IPS DF 6.9 (cell line): Measurements from ENCODE around the gene OTUD7B.

Experiments
- DNase-seq: peaks from one replicate; pipeline ENCODE4 v3.0.0-alpha.2; 2013; ENCODE audit warnings: low read depth, low spot score
- H3K27ac ChIP-seq: one replicate; pipeline ENCODE4 v1.5.1; 2013; ENCODE audit warnings: low read length, control low read depth
- H3K27me3 ChIP-seq: 2 replicates; pipeline ENCODE4 v1.6.1; 2013; ENCODE audit warnings: mild to moderate bottlenecking, low read length; ENCODE audit not compliant: control insufficient read depth, insufficient read depth
- H3K36me3 ChIP-seq: 2 replicates; pipeline ENCODE4 v1.6.1; 2013; ENCODE audit warnings: low read length; ENCODE audit not compliant: control insufficient read depth, insufficient read depth
- H3K4me1 ChIP-seq: 2 replicates; pipeline ENCODE4 v1.6.1; 2013; ENCODE audit warnings: low read length; ENCODE audit not compliant: control insufficient read depth, insufficient read depth
- H3K4me3 ChIP-seq: 2 replicates; pipeline ENCODE4 v1.5.1; 2013; ENCODE audit warnings: mild to moderate bottlenecking, low read length
- H3K9me3 ChIP-seq: 2 replicates; pipeline ENCODE4 v1.6.1; 2013; ENCODE audit warnings: low read length, inconsistent platforms; ENCODE audit not compliant: control insufficient read depth, insufficient read depth
- WGBS: extraction: QIAGEN DNeasy Blood & Tissue Kit; methylation state at CpG from one replicate; pipeline ENCODE4 v1.1.7; 2013; ENCODE audit warnings: mixed read lengths, missing lambda C conversion rate; ENCODE audit not compliant: insufficient read length, insufficient coverage; 5-methylcytosine and 5-hydroxymethylcytosine counted together

Gene OTUD7B

GRCh38 chr1:149936170-149936991 lies 74.1 kb downstream of the OTUD7B start, which contains the start of gene MTMR11:
MTMR11 (minus strand) TSS chr1:149936879; CDS start chr1:149936647, 232 bp downstream.
- no peaks in the 10 kb centered on the region for H3K9me3 ChIP-seq
- H3K4me1 ChIP-seq = peaks cover 3% of the 10 kb centered on the region; the same call in 1 of the 2 replicates
- no peak within 1 kb of the TSS for H3K27ac ChIP-seq
- no peaks in the 10 kb centered on the region for H3K36me3 ChIP-seq
- H3K4me3 ChIP-seq = peak within 1 kb of the TSS; percentile 31; the same call in 1 of the 2 replicates
- DNase-seq = no peak
- H3K27me3 ChIP-seq = no peaks in the 10 kb centered on the region
- WGBS = 100% methylated on average over 2 of the region's 18 CpGs

- WGBS = no CpG with 5 or more reads among the region's 2 CpGs
- H3K27ac ChIP-seq = no peak overlapping the region
- H3K36me3 ChIP-seq = no peaks in the 10 kb centered on the region
- H3K27me3 ChIP-seq = no peaks in the 10 kb centered on the region
- peaks cover 3% of the 10 kb centered on the region; the same call in 1 of the 2 replicates for H3K4me1 ChIP-seq
- H3K4me3 ChIP-seq = no peak overlapping the region
- no peaks in the 10 kb centered on the region for H3K9me3 ChIP-seq
- DNase-seq = no peak
Measured at GRCh38 chr1:149934356-149934755, 76.2 kb downstream of the OTUD7B start.

GRCh38 chr1:149933208-149933607 lies 77.3 kb downstream of the OTUD7B start:
- Histone ChIP-seq H3K27me3 (no peaks in the 10 kb centered on the region), H3K36me3 (no peaks in the 10 kb centered on the region), H3K9me3 (no peaks in the 10 kb centered on the region), H3K27ac (no peak overlapping the region), H3K4me1 (peaks cover 2% of the 10 kb centered on the region; the same call in 1 of the 2 replicates), H3K4me3 (no peak overlapping the region)
- no CpG with 5 or more reads among the region's 4 CpGs for WGBS
- DNase-seq = no peak

- H3K36me3 ChIP-seq = no peaks in the 10 kb centered on the region
Measured at GRCh38 chr1:149932474-149932873, 78.1 kb downstream of the OTUD7B start.

GRCh38 chr1:149931212-149931790 lies 79.2 kb downstream of the OTUD7B start:
- no CpG with 5 or more reads among the region's 13 CpGs for WGBS
- Histone ChIP-seq H3K27me3 (no peaks in the 10 kb centered on the region), H3K36me3 (peaks cover under 1% of the 10 kb centered on the region; the same call in 1 of the 2 replicates), H3K27ac (no peak overlapping the region), H3K4me3 (no peak overlapping the region), H3K9me3 (no peaks in the 10 kb centered on the region), H3K4me1 (no peaks in the 10 kb centered on the region)
- DNase-seq = no peak

More at GRCh38 chr1:149932474-149932873, 78.1 kb downstream of the OTUD7B start:
- H3K4me1 ChIP-seq = no peaks in the 10 kb centered on the region; the same call in 1 of the 2 replicates
- WGBS = no CpG with 5 or more reads among the region's 8 CpGs
- H3K4me3 ChIP-seq = no peak overlapping the region
- DNase-seq = no peak
- H3K27me3 ChIP-seq = no peaks in the 10 kb centered on the region
- H3K9me3 ChIP-seq = no peaks in the 10 kb centered on the region
- no peak overlapping the region for H3K27ac ChIP-seq

DNA sequence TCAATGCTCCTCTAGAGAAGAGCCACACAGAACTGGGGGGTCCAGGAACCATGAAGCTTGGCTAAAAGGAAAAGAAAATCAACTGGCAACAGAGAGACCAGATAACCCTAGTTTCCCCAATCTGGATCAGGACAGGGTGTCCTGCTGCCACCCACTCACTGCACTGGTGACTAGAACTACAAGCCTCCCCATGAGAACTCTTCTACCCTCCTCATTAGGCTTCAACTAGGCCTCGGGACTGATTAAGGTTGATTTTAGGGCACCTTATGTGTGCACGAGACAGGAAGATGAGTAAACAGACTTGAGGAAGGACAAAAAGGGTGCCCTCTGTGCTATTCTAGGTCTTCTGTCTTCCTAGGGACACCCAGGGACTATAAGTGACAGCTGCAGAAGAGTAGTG lies 80.7 kb downstream of the OTUD7B start:
- H3K4me1 ChIP-seq = no peaks in the 10 kb centered on the region
- no CpG with 5 or more reads among the region's 2 CpGs for WGBS
- peaks cover 7% of the 10 kb centered on the region for H3K36me3 ChIP-seq
- DNase-seq = no peak
- H3K9me3 ChIP-seq = no peaks in the 10 kb centered on the region
- no peak overlapping the region for H3K27ac ChIP-seq
- H3K4me3 ChIP-seq = no peak overlapping the region
- H3K27me3 ChIP-seq = no peaks in the 10 kb centered on the region

GRCh38 chr1:149928401-149928724 lies 82.2 kb downstream of the OTUD7B start:
- Histone ChIP-seq H3K27ac (no peak overlapping the region), H3K27me3 (no peaks in the 10 kb centered on the region), H3K4me1 (no peaks in the 10 kb centered on the region), H3K4me3 (peak overlapping the region; percentile 85; the same call in 1 of the 2 replicates), H3K36me3 (peaks cover 14% of the 10 kb centered on the region), H3K9me3 (no peaks in the 10 kb centered on the region)
- DNase-seq = no peak
- no CpG with 5 or more reads among the region's 1 CpG for WGBS

GRCh38 chr1:149927563-149928400 lies 82.7 kb downstream of the OTUD7B start, which contains the start of gene SF3B4:
SF3B4 (minus strand) TSS chr1:149927803; CDS start chr1:149927759, 44 bp downstream.
- DNase-seq = no peak
- no peaks in the 10 kb centered on the region for H3K27me3 ChIP-seq
- no peak within 1 kb of the TSS for H3K27ac ChIP-seq
- WGBS = no CpG with 5 or more reads among the region's 47 CpGs
- peaks cover 17% of the 10 kb centered on the region for H3K36me3 ChIP-seq
- H3K4me1 ChIP-seq = no peaks in the 10 kb centered on the region
- H3K9me3 ChIP-seq = no peaks in the 10 kb centered on the region
- peak within 1 kb of the TSS; percentile 85 for H3K4me3 ChIP-seq

DNA sequence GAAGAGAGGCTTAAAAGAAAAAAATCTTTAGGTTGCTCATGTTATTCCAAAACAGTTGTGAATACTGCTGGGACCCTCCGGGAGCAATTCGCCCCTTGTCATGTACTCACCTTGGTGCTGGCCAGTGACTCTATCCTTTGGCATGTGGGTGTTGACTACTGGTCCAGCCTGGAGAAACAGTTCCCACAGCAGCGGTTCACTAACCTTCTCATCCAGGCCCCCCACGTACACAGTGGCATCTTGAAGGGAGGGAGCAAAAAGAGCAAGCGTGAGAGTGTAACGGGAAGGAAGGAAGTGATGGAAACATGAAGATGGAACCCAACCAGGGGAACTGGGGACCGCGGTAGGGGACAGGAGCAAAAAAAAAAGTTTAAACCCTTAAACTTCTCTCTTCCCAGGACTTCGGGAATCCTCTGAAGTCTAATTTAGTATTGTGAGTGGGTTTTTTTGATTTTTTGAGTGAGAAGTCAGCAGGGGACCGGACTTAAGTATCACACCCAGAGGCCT lies 83.4 kb downstream of the OTUD7B start:
- H3K27ac ChIP-seq = no peak overlapping the region
- peak overlapping the region; percentile 85 for H3K4me3 ChIP-seq
- DNase-seq = no peak
- no peaks in the 10 kb centered on the region for H3K27me3 ChIP-seq
- no peaks in the 10 kb centered on the region for H3K4me1 ChIP-seq
- peaks cover 21% of the 10 kb centered on the region for H3K36me3 ChIP-seq
- no peaks in the 10 kb centered on the region for H3K9me3 ChIP-seq
- WGBS = no CpG with 5 or more reads among the region's 10 CpGs

DNA sequence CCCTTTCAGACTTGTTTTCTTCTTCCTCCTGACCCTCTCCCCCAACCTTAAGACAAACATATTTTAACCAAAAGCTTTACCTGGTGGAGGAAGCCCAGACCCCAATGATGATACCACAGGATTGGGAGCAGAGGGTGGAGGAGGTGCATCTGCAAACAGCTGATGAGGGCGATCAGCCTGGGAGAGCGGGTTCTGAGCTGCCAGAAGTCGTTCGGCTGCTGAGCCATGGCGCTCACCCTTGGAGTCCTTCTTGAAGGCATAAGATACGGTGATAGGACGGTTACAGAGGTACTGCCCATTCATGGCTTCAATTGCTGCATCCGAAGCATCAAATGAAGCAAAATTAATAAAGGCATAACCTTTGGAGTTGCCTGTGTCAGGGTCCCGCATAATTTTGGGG lies 84.2 kb downstream of the OTUD7B start:
- WGBS = no CpG with 5 or more reads among the region's 9 CpGs
- DNase-seq = no peak
- Histone ChIP-seq H3K9me3 (no peaks in the 10 kb centered on the region), H3K36me3 (peaks cover 21% of the 10 kb centered on the region), H3K4me1 (no peaks in the 10 kb centered on the region), H3K4me3 (no peak overlapping the region), H3K27me3 (no peaks in the 10 kb centered on the region), H3K27ac (no peak overlapping the region)
